Neural cell (in vitro differentiated cells): Measurements from ENCODE around the gene MRGPRD. TPM values are rescaled to one million over a fixed set of nuclear protein-coding genes. Genes with fewer than 3 reads are reported as not detected.

Experiments
- H2AFZ ChIP-seq: fragments of 200-600, 300-800 bp; sonication (generic), shearing (Covaris generic); 2 replicates; pipeline ENCODE4 v1.6.0; 2014; ENCODE audit warnings: low read depth, mild to moderate bottlenecking, antibody characterized with exemption, low read length, moderate library complexity
- H3F3A ChIP-seq: fragments of 200-600 bp; shearing (Covaris generic); 2 replicates; pipeline ENCODE4 v1.6.1; 2016; ENCODE audit warnings: mild to moderate bottlenecking, moderate library complexity, mixed read lengths, antibody characterized with exemption, low read length; ENCODE audit not compliant: insufficient read depth, poor library complexity, severe bottlenecking
- H3K27ac ChIP-seq: fragments of 200-600, 300-800 bp; sonication (generic), shearing (Covaris generic); 2 replicates; pipeline ENCODE4 v1.5.1; 2014; ENCODE audit warnings: mild to moderate bottlenecking, low read length, moderate library complexity
- H3K27me3 ChIP-seq: fragments of 300-800, 200-600 bp; sonication (generic), shearing (Covaris generic); 2 replicates; pipeline ENCODE4 v1.6.0; 2014; ENCODE audit warnings: mild to moderate bottlenecking, low read depth, low read length, moderate library complexity; ENCODE audit not compliant: insufficient read depth
- H3K36me3 ChIP-seq: fragments of 300-800, 200-600 bp; sonication (generic), shearing (Covaris generic); 2 replicates; pipeline ENCODE4 v1.5.1; 2014; ENCODE audit warnings: mild to moderate bottlenecking, antibody characterized with exemption, low read length, moderate library complexity; ENCODE audit not compliant: insufficient read depth
- H3K4me2 ChIP-seq: fragments of 300-800, 200-600 bp; sonication (generic), shearing (Covaris generic); 2 replicates; pipeline ENCODE4 v1.6.0; 2014; ENCODE audit warnings: mild to moderate bottlenecking, low read length
- H3K4me3 ChIP-seq: fragments of 300-800, 200-600 bp; sonication (generic), shearing (Covaris generic); 2 replicates; pipeline ENCODE4 v1.5.1; 2014; ENCODE audit warnings: mild to moderate bottlenecking, low read length, moderate library complexity
- H3K79me2 ChIP-seq: fragments of 200-600 bp; shearing (Covaris generic); replicated peaks from 2 replicates; pipeline ENCODE4 v1.6.0; 2014; ENCODE audit warnings: mild to moderate bottlenecking, low read length, moderate library complexity; ENCODE audit not compliant: insufficient read depth
- H3K9ac ChIP-seq: fragments of 300-800, 200-600 bp; sonication (generic), shearing (Covaris generic); 2 replicates; pipeline ENCODE4 v1.6.1; 2016; ENCODE audit warnings: mild to moderate bottlenecking, low read length, mixed read lengths
- H3K9me2 ChIP-seq: fragments of 200-600 bp; shearing (Covaris generic); 2 replicates; pipeline ENCODE4 v1.6.1; 2016; ENCODE audit warnings: mild to moderate bottlenecking, low read length, mixed read lengths; ENCODE audit not compliant: insufficient read depth
- H3K9me3 ChIP-seq: fragments of 200-600, 300-800 bp; sonication (generic), shearing (Covaris generic); 2 replicates; pipeline ENCODE4 v1.6.1; 2016; ENCODE audit warnings: mild to moderate bottlenecking, mixed run types, low read length, moderate library complexity, mixed read lengths
- H4K20me1 ChIP-seq: fragments of 200-600 bp; shearing (Covaris generic); 2 replicates; pipeline ENCODE4 v1.6.1; 2016; ENCODE audit warnings: mild to moderate bottlenecking, mixed run types; ENCODE audit not compliant: insufficient read depth
- EP300 ChIP-seq: fragments of 450-650 bp; conservative IDR thresholded peaks from 2 replicates; pipeline ENCODE4 v1.6.1; 2014; ENCODE audit warnings: antibody characterized with exemption, mild to moderate bottlenecking, moderate library complexity; ENCODE audit not compliant: poor library complexity, severe bottlenecking
- EZH2 ChIP-seq: fragments of 200-600, 300-800 bp; shearing (Covaris generic), sonication (generic); IDR thresholded peaks from 2 replicates; pipeline ENCODE4 v1.6.1; 2014; ENCODE audit warnings: antibody characterized with exemption, low read length, borderline replicate concordance, mild to moderate bottlenecking; ENCODE audit not compliant: insufficient read depth, poor library complexity, severe bottlenecking
- MXI1 ChIP-seq: fragments of 450-650 bp; conservative IDR thresholded peaks from 2 replicates; pipeline ENCODE4 v1.6.1; 2014; ENCODE audit warnings: antibody characterized with exemption, mild to moderate bottlenecking; ENCODE audit not compliant: poor library complexity, severe bottlenecking
- POLR2AphosphoS5 ChIP-seq: IDR thresholded peaks from 2 replicates; pipeline ENCODE4 v1.6.1; 2012
- RAD21 ChIP-seq: fragments of 450-650 bp; conservative IDR thresholded peaks from 2 replicates; pipeline ENCODE4 v1.6.1; 2014; ENCODE audit warnings: antibody characterized with exemption, mild to moderate bottlenecking, moderate library complexity
- SMC3 ChIP-seq: fragments of 450-650 bp; conservative IDR thresholded peaks from 2 replicates; pipeline ENCODE4 v1.6.1; 2014; ENCODE audit warnings: antibody characterized with exemption, mild to moderate bottlenecking, moderate library complexity; ENCODE audit not compliant: poor library complexity
- TAF1 ChIP-seq: IDR thresholded peaks from 2 replicates; pipeline ENCODE4 v1.6.1; 2012; ENCODE audit warnings: low read depth
- polyA plus RNA-seq: library from polyadenylated mRNA; depleted of rRNA; stranded (reverse); fragments of >200 nt; gene quantifications from 2 replicates; pipeline ENCODE4 v1.2.3, GENCODE V29; 2014
- TF ChIP-seq, protein P1 (sequence below): fragments of 450-650 bp; IDR thresholded peaks from 2 replicates; pipeline ENCODE4 v1.5.1; 2014; ENCODE audit warnings: antibody characterized with exemption, mild to moderate bottlenecking, moderate library complexity; ENCODE audit not compliant: poor library complexity, severe bottlenecking
- TF ChIP-seq, protein P2 (sequence below): IDR thresholded peaks from 2 replicates; pipeline ENCODE4 v1.6.1; 2012; ENCODE audit warnings: borderline replicate concordance

Gene MRGPRD
- polyA plus RNA-seq, 1 donor from 2014 or later = not detected

DNA sequence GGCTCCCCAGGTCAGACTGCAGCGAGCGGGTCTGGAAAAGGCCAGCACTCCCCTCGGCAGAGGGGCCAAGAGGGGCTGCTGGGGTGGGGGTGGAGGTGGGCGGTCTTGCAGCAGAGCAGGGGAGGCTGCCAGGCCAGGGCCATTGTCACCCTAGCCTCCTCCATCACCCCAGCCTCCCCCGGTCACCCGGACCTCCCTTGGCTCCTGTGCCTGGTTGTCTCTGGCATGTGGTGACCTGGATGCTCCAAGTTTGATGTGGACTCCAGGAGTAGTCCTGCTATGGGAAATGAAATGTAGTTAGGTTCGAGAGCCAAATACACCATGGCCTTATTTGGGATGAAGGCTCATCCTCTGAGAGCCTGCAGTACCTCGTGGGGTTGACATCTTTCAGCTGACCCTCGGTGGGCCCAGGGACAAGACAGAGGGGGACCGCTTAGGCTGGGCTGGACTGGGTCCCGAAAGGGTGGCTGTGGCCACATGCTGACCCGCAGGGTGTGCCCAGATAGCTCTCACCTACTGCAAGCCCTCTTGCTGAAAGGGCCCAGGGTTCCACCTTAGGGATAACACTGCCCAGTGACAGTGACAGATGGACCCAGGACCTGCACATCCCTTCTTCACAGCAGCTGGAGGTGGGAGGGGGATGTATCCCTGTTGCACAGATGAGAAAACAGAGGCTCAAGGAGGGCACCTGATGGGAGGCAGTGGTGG is 24.1 kb downstream of the MRGPRD start:
- no peaks in the 10 kb centered on the region for H3F3A ChIP-seq
- no peak for TF ChIP-seq TAF1
- TF ChIP-seq, protein P1, sequence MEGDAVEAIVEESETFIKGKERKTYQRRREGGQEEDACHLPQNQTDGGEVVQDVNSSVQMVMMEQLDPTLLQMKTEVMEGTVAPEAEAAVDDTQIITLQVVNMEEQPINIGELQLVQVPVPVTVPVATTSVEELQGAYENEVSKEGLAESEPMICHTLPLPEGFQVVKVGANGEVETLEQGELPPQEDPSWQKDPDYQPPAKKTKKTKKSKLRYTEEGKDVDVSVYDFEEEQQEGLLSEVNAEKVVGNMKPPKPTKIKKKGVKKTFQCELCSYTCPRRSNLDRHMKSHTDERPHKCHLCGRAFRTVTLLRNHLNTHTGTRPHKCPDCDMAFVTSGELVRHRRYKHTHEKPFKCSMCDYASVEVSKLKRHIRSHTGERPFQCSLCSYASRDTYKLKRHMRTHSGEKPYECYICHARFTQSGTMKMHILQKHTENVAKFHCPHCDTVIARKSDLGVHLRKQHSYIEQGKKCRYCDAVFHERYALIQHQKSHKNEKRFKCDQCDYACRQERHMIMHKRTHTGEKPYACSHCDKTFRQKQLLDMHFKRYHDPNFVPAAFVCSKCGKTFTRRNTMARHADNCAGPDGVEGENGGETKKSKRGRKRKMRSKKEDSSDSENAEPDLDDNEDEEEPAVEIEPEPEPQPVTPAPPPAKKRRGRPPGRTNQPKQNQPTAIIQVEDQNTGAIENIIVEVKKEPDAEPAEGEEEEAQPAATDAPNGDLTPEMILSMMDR = no peak
- no peak for TF ChIP-seq MXI1
- no peak for TF ChIP-seq POLR2AphosphoS5
- TF ChIP-seq, protein P2, sequence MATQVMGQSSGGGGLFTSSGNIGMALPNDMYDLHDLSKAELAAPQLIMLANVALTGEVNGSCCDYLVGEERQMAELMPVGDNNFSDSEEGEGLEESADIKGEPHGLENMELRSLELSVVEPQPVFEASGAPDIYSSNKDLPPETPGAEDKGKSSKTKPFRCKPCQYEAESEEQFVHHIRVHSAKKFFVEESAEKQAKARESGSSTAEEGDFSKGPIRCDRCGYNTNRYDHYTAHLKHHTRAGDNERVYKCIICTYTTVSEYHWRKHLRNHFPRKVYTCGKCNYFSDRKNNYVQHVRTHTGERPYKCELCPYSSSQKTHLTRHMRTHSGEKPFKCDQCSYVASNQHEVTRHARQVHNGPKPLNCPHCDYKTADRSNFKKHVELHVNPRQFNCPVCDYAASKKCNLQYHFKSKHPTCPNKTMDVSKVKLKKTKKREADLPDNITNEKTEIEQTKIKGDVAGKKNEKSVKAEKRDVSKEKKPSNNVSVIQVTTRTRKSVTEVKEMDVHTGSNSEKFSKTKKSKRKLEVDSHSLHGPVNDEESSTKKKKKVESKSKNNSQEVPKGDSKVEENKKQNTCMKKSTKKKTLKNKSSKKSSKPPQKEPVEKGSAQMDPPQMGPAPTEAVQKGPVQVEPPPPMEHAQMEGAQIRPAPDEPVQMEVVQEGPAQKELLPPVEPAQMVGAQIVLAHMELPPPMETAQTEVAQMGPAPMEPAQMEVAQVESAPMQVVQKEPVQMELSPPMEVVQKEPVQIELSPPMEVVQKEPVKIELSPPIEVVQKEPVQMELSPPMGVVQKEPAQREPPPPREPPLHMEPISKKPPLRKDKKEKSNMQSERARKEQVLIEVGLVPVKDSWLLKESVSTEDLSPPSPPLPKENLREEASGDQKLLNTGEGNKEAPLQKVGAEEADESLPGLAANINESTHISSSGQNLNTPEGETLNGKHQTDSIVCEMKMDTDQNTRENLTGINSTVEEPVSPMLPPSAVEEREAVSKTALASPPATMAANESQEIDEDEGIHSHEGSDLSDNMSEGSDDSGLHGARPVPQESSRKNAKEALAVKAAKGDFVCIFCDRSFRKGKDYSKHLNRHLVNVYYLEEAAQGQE = no peak
- TF ChIP-seq EZH2 = no peak
- TF ChIP-seq SMC3 = no peak
- no peak for TF ChIP-seq EP300
- no peak for TF ChIP-seq RAD21
- no peak overlapping the region for H3K9ac ChIP-seq
- H2AFZ ChIP-seq = no peak overlapping the region
- no peaks in the 10 kb centered on the region for H3K27me3 ChIP-seq
- H4K20me1 ChIP-seq = no peaks in the 10 kb centered on the region
- H3K27ac ChIP-seq = no peak overlapping the region
- no peaks in the 10 kb centered on the region for H3K9me3 ChIP-seq
- H3K36me3 ChIP-seq = no peaks in the 10 kb centered on the region
- no peaks in the 10 kb centered on the region for H3K9me2 ChIP-seq
- no peak overlapping the region for H3K4me3 ChIP-seq
- no peaks in the 10 kb centered on the region for H3K79me2 ChIP-seq
- H3K4me2 ChIP-seq = no peak overlapping the region

DNA sequence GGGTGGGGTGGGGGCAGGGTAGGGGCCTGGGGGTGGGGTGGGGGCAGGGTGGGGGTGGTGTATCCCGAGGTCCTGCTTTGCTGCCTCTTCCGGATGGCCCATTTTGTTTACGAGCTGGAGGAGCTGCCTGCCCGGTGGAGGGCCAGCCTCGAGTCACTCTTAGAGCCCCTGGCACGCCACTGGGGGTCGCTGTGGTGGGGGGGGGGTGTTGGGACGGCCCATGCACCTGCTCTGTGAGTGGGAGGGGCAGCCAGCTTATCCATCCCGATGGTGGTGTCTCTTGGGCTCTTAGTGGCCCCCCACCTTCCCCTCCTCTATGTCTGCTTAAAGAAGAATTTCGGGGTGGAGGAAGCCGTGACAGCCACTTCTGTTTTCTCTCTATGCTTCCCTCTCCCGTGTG is 24.6 kb downstream of the MRGPRD start:
- no peaks in the 10 kb centered on the region for H3K9me3 ChIP-seq
- no peak overlapping the region for H3K4me2 ChIP-seq

More for the DNA sequence above, 24.6 kb downstream of the MRGPRD start:
- H4K20me1 ChIP-seq = no peaks in the 10 kb centered on the region
- H3K9me2 ChIP-seq = no peaks in the 10 kb centered on the region
- TF ChIP-seq, protein P2 = no peak
- TF ChIP-seq EZH2 = no peak
- no peak overlapping the region for H3K4me3 ChIP-seq
- H3K79me2 ChIP-seq = no peaks in the 10 kb centered on the region
- H2AFZ ChIP-seq = no peak overlapping the region
- H3F3A ChIP-seq = no peaks in the 10 kb centered on the region
- H3K27me3 ChIP-seq = no peaks in the 10 kb centered on the region
- no peaks in the 10 kb centered on the region for H3K36me3 ChIP-seq
- H3K27ac ChIP-seq = no peak overlapping the region
- H3K9ac ChIP-seq = no peak overlapping the region
